Tongue (tissue), 2 donors: ENCODE measurements around the gene TCF4. TPM values are rescaled to one million over a fixed set of nuclear protein-coding genes. Genes with fewer than 3 reads are reported as not detected.

Experiments used
- DNase-seq: peaks from one replicate; pipeline ENCODE4 v3.0.0-alpha.2; 2015
- total RNA-seq: library from RNA; depleted of rRNA; stranded (reverse); fragments of >200 nt; gene quantifications from one replicate; pipeline ENCODE4 v1.2.3, GENCODE V29; 2014

Gene TCF4
- total RNA-seq, 1 donor from 2014 or later, result 301 TPM

- no peak for DNase-seq
Measured at GRCh38 chr18:55346961-55347740, 240.8 kb downstream of the TCF4 start.

DNA sequence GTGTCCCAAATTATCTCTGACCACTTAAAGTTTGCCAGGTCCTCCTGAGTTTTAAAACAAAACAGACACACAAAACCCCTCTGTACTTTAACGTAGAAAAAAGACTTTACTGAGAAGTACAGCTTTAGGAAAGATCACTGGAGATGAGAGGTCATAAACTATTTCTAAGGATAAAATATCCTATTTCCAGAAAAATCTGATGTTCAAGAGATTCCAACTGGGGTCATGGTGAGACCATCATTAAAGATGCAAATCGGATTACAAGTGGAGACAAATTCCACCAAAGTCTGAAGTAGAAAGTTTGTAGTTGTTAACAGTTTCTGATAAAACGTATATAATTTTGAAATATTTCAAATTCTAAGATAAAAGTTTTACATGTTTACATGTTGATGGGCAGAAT lies 241.6 kb downstream of the TCF4 start:
- no peak for DNase-seq

- DNase-seq, result no peak
Measured at GRCh38 chr18:55345103-55345950, 242.7 kb downstream of the TCF4 start.

- peak; percentile 71 for DNase-seq
Measured at GRCh38 chr18:55343396-55344073, 244.5 kb downstream of the TCF4 start.

DNA sequence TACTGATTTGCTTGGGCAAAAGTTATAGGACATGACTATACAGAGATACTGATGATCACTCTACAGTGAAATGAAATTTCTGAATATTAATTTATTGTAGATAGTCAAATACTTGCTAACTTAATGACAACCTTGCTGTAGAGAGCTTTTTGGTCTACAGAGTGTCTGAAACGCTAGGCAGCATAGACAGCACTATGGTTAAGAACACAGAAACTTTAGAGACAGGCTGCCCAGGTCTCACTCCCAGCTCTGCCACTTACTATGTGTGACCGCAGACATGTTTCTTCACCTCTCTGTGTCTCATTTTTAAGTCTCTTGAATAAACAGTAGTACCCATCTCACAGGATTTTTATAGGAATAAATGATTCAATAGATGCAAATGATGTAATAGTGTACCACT lies 247.0 kb downstream of the TCF4 start:
- no peak for DNase-seq

DNA sequence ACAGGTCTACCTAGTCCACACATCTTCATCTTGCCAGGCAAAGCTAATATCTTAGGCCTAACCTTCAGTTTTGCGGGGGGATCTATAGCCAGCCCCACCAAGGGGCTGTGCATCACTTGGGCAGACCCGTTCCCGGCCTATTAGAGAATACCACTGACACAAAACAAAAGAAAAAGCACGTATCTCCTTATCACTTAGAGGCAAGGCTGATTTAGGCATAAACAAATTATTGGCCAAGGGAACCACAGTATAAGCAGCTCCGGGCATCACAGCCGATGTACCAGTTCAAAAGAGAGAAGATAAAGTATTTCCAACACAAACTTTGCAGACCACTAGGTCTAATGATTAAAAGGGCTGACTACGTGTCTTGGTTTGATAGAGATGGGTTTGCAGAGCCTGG lies 248.0 kb downstream of the TCF4 start:
- DNase-seq, result no peak

DNA sequence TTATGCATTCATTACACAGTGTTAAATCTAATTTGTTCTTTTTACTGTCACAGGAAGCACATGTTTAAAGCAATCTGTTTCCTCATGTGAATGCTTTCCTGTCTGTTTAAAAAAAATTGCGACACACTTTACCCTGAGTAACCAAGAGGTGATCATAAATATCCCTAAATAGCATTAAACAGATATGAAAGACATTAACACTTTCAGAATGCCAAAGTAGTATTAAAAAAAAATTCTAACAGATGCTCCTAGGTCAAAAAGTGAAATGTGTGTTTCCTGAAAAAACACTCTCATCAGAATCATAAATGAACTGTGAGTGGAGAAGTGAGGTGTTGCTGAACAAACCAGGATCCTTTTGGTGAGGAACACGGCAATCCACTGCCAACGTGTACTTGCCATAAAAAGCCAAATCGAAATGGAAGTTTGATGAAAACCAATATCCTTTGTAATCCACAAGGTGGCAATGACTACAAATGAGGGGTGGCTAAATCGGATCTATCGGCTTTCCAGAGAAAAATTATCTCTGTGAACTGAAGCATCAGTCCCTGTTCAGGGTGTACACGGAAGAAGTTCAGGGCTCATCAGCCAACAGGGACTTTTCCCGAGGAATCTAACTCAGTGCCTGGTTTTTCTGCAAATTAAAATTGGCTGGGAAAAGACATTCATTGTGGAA lies 248.9 kb downstream of the TCF4 start:
- no peak for DNase-seq

- DNase-seq, result no peak
Measured at GRCh38 chr18:55337908-55338521, 250.0 kb downstream of the TCF4 start.

- no peak for DNase-seq
Measured at GRCh38 chr18:55337138-55337537, 250.9 kb downstream of the TCF4 start.

DNA sequence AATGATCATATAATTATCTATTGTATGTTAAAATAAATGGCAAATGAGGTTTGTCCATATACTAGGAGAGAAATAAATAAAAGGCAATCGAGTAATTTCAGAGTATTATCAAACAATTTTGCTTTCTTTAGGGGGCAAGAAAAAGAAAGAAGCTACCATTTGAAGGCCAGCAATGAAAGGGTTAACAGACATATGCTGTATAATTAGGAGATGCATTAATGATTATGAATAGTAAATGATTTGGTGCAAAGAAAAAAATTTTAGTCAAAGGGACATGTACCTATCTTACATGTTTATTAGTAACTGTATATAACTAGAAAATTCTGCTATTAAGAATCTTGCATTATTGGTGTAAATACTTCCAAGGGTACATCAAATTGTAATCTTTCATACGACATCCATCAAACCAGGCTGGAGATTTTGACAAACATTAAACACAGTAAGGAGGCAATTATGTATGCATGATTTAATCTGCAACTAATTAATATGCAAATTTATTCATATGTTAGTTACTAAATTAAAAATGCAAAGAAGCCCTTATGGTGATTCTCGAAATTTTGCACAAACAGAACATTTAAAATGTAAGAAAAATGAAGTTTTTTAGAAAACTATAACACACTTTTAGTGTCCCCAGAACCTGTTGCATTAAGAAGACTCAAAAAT lies 251.4 kb downstream of the TCF4 start:
- DNase-seq, result no peak

GRCh38 chr18:55334875-55335274 lies 253.1 kb downstream of the TCF4 start:
- DNase-seq, result no peak

- DNase-seq, result no peak
Measured at GRCh38 chr18:55331301-55331700, 256.7 kb downstream of the TCF4 start.

DNA sequence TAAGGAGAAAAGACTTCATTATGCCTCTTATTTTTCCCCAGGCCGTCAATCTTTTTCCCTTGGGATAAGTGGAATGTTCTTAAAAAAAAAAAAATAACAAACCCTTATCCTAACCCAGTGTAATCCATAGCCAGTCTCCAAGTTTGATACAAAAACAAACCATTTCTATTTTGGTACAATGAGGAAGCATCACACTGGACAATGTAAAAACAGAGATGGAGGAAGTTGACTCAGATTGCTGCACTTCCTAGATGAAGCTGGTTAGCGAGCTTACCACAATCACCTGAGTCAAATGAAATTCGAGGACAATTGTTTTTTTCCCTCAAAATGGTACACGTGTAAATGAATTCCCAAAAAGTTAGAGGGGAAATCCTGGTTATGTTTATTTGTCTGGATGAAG lies 259.7 kb downstream of the TCF4 start:
- no peak for DNase-seq

- DNase-seq, result no peak
Measured at GRCh38 chr18:55327454-55327853, 260.5 kb downstream of the TCF4 start.

- no peak for DNase-seq
Measured at GRCh38 chr18:55326134-55326533, 261.9 kb downstream of the TCF4 start.

GRCh38 chr18:55324166-55324565 lies 263.8 kb downstream of the TCF4 start:
- DNase-seq, result no peak

DNA sequence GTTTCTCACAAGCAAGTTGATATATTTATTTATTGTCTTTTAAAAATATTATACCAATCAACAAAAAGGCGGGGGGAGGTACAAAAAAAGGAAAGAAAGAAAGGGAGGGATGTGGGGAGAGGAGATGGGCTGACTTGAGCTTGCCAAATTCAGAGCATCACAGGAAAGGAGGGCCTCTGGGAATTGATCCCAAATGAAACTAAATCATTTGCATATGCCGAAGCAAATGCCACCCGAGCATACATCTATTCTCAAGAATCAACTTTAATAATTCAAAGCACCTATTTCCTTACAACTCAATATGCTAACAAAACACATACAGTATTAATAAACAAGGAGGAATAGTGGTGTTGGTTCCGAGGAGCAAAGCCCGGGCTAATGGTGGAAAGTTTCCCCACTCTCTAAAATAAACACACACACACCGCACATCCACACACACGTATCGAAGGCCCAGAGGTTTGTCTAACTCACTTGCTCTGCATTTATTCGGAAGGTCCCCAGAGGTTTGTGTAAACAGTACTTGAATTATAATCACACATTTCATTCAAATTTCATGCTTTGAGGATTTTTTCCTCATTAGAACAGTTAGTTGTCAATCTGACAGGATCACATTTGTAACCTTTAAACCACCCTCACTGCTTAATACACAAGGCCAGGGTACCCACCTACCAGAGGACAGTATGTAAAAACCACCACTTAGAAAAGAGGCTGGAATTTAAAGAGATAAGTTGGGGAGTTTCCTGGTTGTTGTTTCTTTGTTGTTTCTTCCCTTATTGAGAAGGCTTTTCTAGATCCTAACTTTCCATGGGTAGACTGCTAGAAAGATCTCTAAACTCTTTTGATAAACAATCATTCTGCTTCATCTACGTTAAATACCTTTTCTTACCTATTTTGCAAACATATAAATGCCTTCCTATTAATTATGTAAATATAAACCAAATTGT lies 264.7 kb downstream of the TCF4 start:
- DNase-seq, result peak; percentile 72

GRCh38 chr18:55322178-55322735 lies 265.7 kb downstream of the TCF4 start:
- DNase-seq, result peak; percentile 99

- peak; percentile 97 for DNase-seq
Measured at GRCh38 chr18:55321265-55322177, 266.5 kb downstream of the TCF4 start.
